GM18526 (cell line): ENCODE results near the gene WNT11.

Source experiments
- POLR2A ChIP-seq: IDR thresholded peaks from 3 replicates; pipeline ENCODE4 v1.6.1; 2011; ENCODE audit not compliant: insufficient read length; ENCODE audit errors: extremely low read depth

The WNT11 gene

GRCh38 chr11:76232026-76232665, 25.8 kb upstream of the WNT11 start:
- TF ChIP-seq POLR2A = no peak

GRCh38 chr11:76231121-76231738, 24.9 kb upstream of the WNT11 start:
- TF ChIP-seq POLR2A = no peak

- no peak for TF ChIP-seq POLR2A
Measured at GRCh38 chr11:76230392-76230791, 24.1 kb upstream of the WNT11 start.

GRCh38 chr11:76229690-76230240, 23.5 kb upstream of the WNT11 start:
- TF ChIP-seq POLR2A = no peak

GRCh38 chr11:76228875-76229149, 22.5 kb upstream of the WNT11 start:
- TF ChIP-seq POLR2A = no peak

GRCh38 chr11:76228071-76228874, 22.0 kb upstream of the WNT11 start:
- TF ChIP-seq POLR2A = no peak

- TF ChIP-seq POLR2A = no peak
Measured at GRCh38 chr11:76226626-76227025, 20.3 kb upstream of the WNT11 start.

- no peak for TF ChIP-seq POLR2A
Measured at GRCh38 chr11:76225122-76225611, 18.9 kb upstream of the WNT11 start.

GRCh38 chr11:76224461-76225121, 18.3 kb upstream of the WNT11 start:
- TF ChIP-seq POLR2A = no peak

GRCh38 chr11:76221365-76221764, 15.1 kb upstream of the WNT11 start:
- TF ChIP-seq POLR2A = no peak

GRCh38 chr11:76219243-76219642, 12.9 kb upstream of the WNT11 start:
- TF ChIP-seq POLR2A = no peak

GRCh38 chr11:76218449-76219178, 12.3 kb upstream of the WNT11 start:
- TF ChIP-seq POLR2A = no peak

- no peak for TF ChIP-seq POLR2A
Measured at GRCh38 chr11:76217653-76218160, 11.4 kb upstream of the WNT11 start.

GRCh38 chr11:76216536-76217325, 10.4 kb upstream of the WNT11 start:
- TF ChIP-seq POLR2A = no peak
